Measurements from ENCODE around the gene IL19. TPM values are rescaled to one million over a fixed set of nuclear protein-coding genes. Genes with fewer than 3 reads are reported as not detected.

Gene IL19
- total and polyA plus RNA-seq, 2 donors from 2014 or later = 0.41 to 3.6 TPM

GRCh38 chr1:206794294-206794908 lies 23.8 kb downstream of the IL19 start:
- no peak overlapping the region for H3K4me3 ChIP-seq (ENCODE audit: low read length in 3 of 3)
- no peak overlapping the region for H3K9ac ChIP-seq (ENCODE audit: low read length in 3 of 3)
- intact Hi-C loops (cut with DNase I) = no loop called here
- H3K27me3 ChIP-seq (ENCODE audit: control insufficient read depth, insufficient read depth, low read length) = no peaks in the 10 kb centered on the region
- no peak for TF ChIP-seq CTCF (IDR thresholded peaks at IDR 0.05; ENCODE audit: borderline replicate concordance, extremely low read depth, insufficient read depth)
- H3K36me3 ChIP-seq (ENCODE audit: control insufficient read depth in 2 of 3, insufficient read depth in 3 of 3, low read length in 3 of 3) = no peaks in the 10 kb centered on the region
- FAIRE-seq = no peak
- no peak for DNase-seq
- no peaks in the 10 kb centered on the region for H3K4me1 ChIP-seq (ENCODE audit: control insufficient read depth in 2 of 3, insufficient read depth in 2 of 3, low read depth in 1 of 3, low read length in 3 of 3)
- H3K27ac ChIP-seq (ENCODE audit: low read depth in 2 of 2, low read length in 2 of 2) = no peak overlapping the region
- no peaks in the 10 kb centered on the region for H3K9me3 ChIP-seq (ENCODE audit: control insufficient read depth in 2 of 3, insufficient read depth in 1 of 3, low read length in 3 of 3)

- Histone ChIP-seq H3K9me3 (ENCODE audit: control insufficient read depth in 2 of 3, insufficient read depth in 1 of 3, low read length in 3 of 3) (no peaks in the 10 kb centered on the region), H3K27me3 (ENCODE audit: control insufficient read depth, insufficient read depth, low read length) (no peaks in the 10 kb centered on the region), H3K4me1 (ENCODE audit: control insufficient read depth in 2 of 3, insufficient read depth in 2 of 3, low read depth in 1 of 3, low read length in 3 of 3) (no peaks in the 10 kb centered on the region), H3K4me3 (ENCODE audit: low read length in 3 of 3) (no peak overlapping the region), H3K9ac (ENCODE audit: low read length in 3 of 3) (no peak overlapping the region), H3K36me3 (ENCODE audit: control insufficient read depth in 2 of 3, insufficient read depth in 3 of 3, low read length in 3 of 3) (no peaks in the 10 kb centered on the region), H3K27ac (ENCODE audit: low read depth in 2 of 2, low read length in 2 of 2) (no peak overlapping the region)
- no peak for TF ChIP-seq CTCF (IDR thresholded peaks at IDR 0.05; ENCODE audit: borderline replicate concordance, extremely low read depth, insufficient read depth)
- no peak for DNase-seq
- intact Hi-C loops (cut with DNase I) = no loop called here
- no peak for FAIRE-seq
Measured at GRCh38 chr1:206796116-206796515, 25.5 kb downstream of the IL19 start.

GRCh38 chr1:206796981-206797402 lies 26.4 kb downstream of the IL19 start:
- FAIRE-seq (no peak), DNase-seq (no peak)
- no peak for TF ChIP-seq CTCF (IDR thresholded peaks at IDR 0.05; ENCODE audit: borderline replicate concordance, extremely low read depth, insufficient read depth)
- no peak overlapping the region for H3K27ac ChIP-seq (ENCODE audit: low read depth in 2 of 2, low read length in 2 of 2)
- intact Hi-C loops (cut with DNase I) = no loop called here
- no peaks in the 10 kb centered on the region for H3K4me1 ChIP-seq (ENCODE audit: control insufficient read depth in 2 of 3, insufficient read depth in 2 of 3, low read depth in 1 of 3, low read length in 3 of 3)
- no peaks in the 10 kb centered on the region for H3K9me3 ChIP-seq (ENCODE audit: control insufficient read depth in 2 of 3, insufficient read depth in 1 of 3, low read length in 3 of 3)
- no peak overlapping the region for H3K9ac ChIP-seq (ENCODE audit: low read length in 3 of 3)
- H3K27me3 ChIP-seq (ENCODE audit: control insufficient read depth, insufficient read depth, low read length) = no peaks in the 10 kb centered on the region
- H3K4me3 ChIP-seq (ENCODE audit: low read length in 3 of 3) = no peak overlapping the region
- no peaks in the 10 kb centered on the region for H3K36me3 ChIP-seq (ENCODE audit: control insufficient read depth in 2 of 3, insufficient read depth in 3 of 3, low read length in 3 of 3)
